ENCODE measurements around the gene YIPF3.

The YIPF3 gene

GRCh38 chr6:43515808-43516207, 918 bp downstream of the YIPF3 start:
- intact Hi-C loops (cut with DNase I; ENCODE audit: low total_unique reads): no loop called here
- DNase-seq: no peak
- Histone ChIP-seq H3K4me3 (peak overlapping the region; percentile 60 to 85), H3K9me3 (no peaks in the 10 kb centered on the region), H3K4me1 (peaks cover 0 to 45% (median 32%) of the 10 kb centered on the region in 4 donors), H3K27me3 (no peaks in the 10 kb centered on the region), H3K36me3 (peaks cover 29 to 63% (median 47%) of the 10 kb centered on the region in 3 donors), H3K27ac (peak overlapping the region; percentile 79 to 85)
- no peak for TF ChIP-seq CTCF (IDR thresholded peaks at IDR 0.05)

- no peak for TF ChIP-seq CTCF (IDR thresholded peaks at IDR 0.05)
- H3K4me1 ChIP-seq: peaks cover 0 to 54% (median 37%) of the 10 kb centered on the region in 4 donors
- no peak for DNase-seq
- no peaks in the 10 kb centered on the region for H3K9me3 ChIP-seq
- H3K4me3 ChIP-seq: no peak overlapping the region
- peaks cover 29 to 45% (median 31%) of the 10 kb centered on the region in 3 donors for H3K36me3 ChIP-seq
- H3K27ac ChIP-seq: no peak overlapping the region
- no peaks in the 10 kb centered on the region for H3K27me3 ChIP-seq
- intact Hi-C loops (cut with DNase I; ENCODE audit: low total_unique reads): loop anchor here (5.0 kb wide), 1 partner anchor 65 kb away; the partner anchor contains the start of genes POLH and XPO5
These were observed 4.8 kb downstream of the YIPF3 start for GRCh38 chr6:43511824-43512415.

- Histone ChIP-seq H3K27me3 (no peaks in the 10 kb centered on the region), H3K27ac (peak overlapping the region; percentile 35 to 51), H3K36me3 (peaks cover 29 to 49% (median 32%) of the 10 kb centered on the region in 3 donors), H3K4me3 (peak overlapping the region; percentile 61 to 75), H3K9me3 (no peaks in the 10 kb centered on the region), H3K4me1 (peaks cover 0 to 51% (median 34%) of the 10 kb centered on the region in 4 donors)
- no peak for TF ChIP-seq CTCF (IDR thresholded peaks at IDR 0.05)
- intact Hi-C loops (cut with DNase I; ENCODE audit: low total_unique reads): loop anchor here (5.0 kb wide), 1 partner anchor 67 kb away; the partner anchor contains the start of genes POLH and XPO5
- no peak for DNase-seq
These were observed 5.9 kb downstream of the YIPF3 start for GRCh38 chr6:43510827-43511163.

DNA sequence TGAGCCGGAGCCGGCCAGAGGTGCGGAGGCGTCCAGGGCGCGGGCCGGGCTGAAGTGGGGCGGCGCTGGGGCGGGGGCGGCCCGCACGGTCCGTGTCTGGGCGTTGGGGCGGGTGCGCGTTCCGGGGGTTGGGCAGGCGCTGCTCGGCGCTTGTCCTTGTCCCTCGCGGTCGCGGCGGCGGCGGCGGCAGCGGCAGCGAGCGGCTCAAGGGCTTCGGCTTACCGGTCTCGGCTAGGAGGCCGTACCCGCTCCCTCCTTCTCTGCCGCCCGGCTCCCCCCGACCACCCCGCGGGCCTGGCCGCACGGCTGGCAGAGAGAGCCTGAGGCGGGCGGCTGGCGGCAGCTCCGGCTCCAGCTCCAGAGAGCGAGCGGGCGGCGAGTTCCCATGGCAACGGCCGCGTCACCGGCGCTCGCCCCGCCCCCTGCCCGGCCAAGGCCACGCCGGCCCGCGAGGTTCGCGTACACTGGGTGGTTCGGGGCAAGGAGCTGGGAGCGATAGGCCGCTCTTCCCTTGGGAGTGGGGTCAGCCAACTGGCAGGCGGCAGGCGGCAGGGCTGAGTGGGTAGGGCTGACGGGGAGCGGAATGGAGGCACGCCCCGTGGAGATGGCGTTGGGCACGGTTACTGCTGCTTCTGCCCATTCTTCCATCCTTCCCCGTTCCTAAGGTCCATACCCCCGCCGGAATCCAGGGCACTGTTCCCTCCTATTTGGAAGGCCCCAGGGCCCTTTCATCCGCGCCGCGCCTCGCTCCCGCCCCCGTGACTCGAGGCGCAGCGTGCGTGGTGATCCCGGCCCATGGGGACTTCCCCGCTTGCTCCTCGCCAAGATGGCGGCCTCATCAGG, 6.5 kb downstream of the YIPF3 start, which contains the start of gene LRRC73:
Gene LRRC73, minus strand, starts transcription at position 363 of the 843 bp plus-strand sequence. CDS start 561 bp downstream, outside the sequence.
- Histone ChIP-seq H3K4me3 (peak within 1 kb of the TSS; percentile 61 to 75), H3K27ac (peak within 1 kb of the TSS; percentile 35 to 51), H3K4me1 (peaks cover 0 to 45% (median 28%) of the 10 kb centered on the region in 4 donors), H3K9me3 (no peaks in the 10 kb centered on the region), H3K27me3 (no peaks in the 10 kb centered on the region), H3K36me3 (peaks cover 31 to 50% (median 38%) of the 10 kb centered on the region in 3 donors)
- peak; percentile 78 to 93 for DNase-seq
- intact Hi-C loops (cut with DNase I; ENCODE audit: low total_unique reads): loop anchor here (5.0 to 10.0 kb wide), 3 partner anchors 67 to 245 kb away; partner anchors contain the start of genes POLH, XPO5 and ZNF318
- no peak for TF ChIP-seq CTCF (IDR thresholded peaks at IDR 0.05)

- Histone ChIP-seq H3K27ac (peak overlapping the region; percentile 35 to 51), H3K36me3 (peaks cover 31 to 53% (median 46%) of the 10 kb centered on the region in 3 donors), H3K27me3 (no peaks in the 10 kb centered on the region), H3K9me3 (no peaks in the 10 kb centered on the region), H3K4me3 (peak overlapping the region; percentile 61 to 75), H3K4me1 (peaks cover 0 to 37% (median 22%) of the 10 kb centered on the region in 4 donors)
- intact Hi-C loops (cut with DNase I; ENCODE audit: low total_unique reads): loop anchor here (10.0 kb wide), 2 partner anchors 145 to 245 kb away; partner anchors contain the start of gene ZNF318
- no peak for TF ChIP-seq CTCF (IDR thresholded peaks at IDR 0.05)
- no peak for DNase-seq
These were observed 7.4 kb downstream of the YIPF3 start for GRCh38 chr6:43509142-43509983.
